Thyroid gland (tissue), 4 donors: ENCODE measurements around the gene KDM5B.

ENCODE experiments used
- CTCF ChIP-seq, 6 experiments: fragments of 200-600 bp in 3 of 6; fragments of 450-650 bp in 3 of 6; sonication (generic) in 3 of 6; IDR thresholded peaks; one replicate each; pipeline ENCODE4 v1.5.1; 2016 to 2019; ENCODE audit warnings: antibody characterized with exemption in 6 of 6, mild to moderate bottlenecking in 2 of 6, inconsistent platforms in 1 of 6, moderate library complexity in 1 of 6
- POLR2A ChIP-seq, 2 donors: fragments of 450-650 bp; IDR thresholded peaks; one replicate each; pipeline ENCODE4 v1.6.1; 2017; ENCODE audit warnings: antibody characterized with exemption in 2 of 2, mild to moderate bottlenecking in 2 of 2, moderate library complexity in 1 of 2

GRCh38 chr1:202781180-202781579, 27.0 kb downstream of the KDM5B start:
- TF ChIP-seq POLR2A (IDR thresholded peaks at IDR 0.05) (no peak), CTCF (IDR thresholded peaks at IDR 0.05) (no peak)
